GM12874 (cell line): ENCODE results near the gene NCOA1.

Experiments used
- CTCF ChIP-seq: IDR thresholded peaks from 2 replicates; pipeline ENCODE4 v1.5.1; 2011; ENCODE audit warnings: low read depth, mild to moderate bottlenecking, control low read depth, low read length, moderate library complexity; ENCODE audit not compliant: insufficient read depth

NCOA1 gene

DNA sequence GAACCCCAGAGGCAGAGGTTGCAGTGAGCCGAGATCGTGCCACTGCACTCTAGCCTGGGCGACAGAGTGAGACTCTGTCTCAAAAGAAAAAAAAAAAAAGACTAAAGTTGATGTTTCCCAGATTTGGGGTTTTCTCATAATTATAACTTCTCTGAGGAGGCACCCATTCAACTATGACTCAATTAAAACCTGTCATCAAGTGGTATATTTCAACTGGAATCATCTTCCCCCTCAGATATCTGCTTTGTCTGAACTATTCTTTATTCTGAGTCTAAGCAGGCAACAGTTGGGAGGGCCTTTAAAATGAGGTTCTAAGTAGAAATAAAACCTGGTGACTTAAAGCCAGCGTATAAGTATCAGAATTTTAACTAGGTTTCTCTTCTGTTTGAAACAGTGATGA, 213.6 kb downstream of the NCOA1 start:
- no peak for TF ChIP-seq CTCF

DNA sequence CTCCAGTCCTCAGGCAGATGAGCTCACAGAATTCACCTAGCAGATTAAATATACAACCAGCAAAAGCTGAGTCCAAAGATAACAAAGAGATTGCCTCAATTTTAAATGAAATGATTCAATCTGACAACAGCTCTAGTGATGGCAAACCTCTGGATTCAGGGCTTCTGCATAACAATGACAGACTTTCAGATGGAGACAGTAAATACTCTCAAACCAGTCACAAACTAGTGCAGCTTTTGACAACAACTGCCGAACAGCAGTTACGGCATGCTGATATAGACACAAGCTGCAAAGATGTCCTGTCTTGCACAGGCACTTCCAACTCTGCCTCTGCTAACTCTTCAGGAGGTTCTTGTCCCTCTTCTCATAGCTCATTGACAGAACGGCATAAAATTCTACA, 216.1 kb downstream of the NCOA1 start:
- TF ChIP-seq CTCF, result no peak

GRCh38 chr2:24708537-24709152, 217.6 kb downstream of the NCOA1 start:
- TF ChIP-seq CTCF, result no peak

DNA sequence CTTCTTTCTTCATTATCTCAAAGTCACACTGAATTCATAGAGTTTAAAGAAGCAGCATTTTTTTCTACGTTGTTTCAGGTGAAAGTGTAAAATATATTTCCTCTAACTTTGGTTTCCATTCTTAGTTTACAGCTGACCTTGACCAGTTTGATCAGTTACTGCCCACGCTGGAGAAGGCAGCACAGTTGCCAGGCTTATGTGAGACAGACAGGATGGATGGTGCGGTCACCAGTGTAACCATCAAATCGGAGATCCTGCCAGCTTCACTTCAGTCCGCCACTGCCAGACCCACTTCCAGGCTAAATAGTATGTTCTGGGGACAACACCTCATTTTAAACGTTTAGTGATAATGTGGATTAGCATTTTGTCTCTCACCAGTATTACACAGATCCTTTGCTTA, 219.8 kb downstream of the NCOA1 start:
- TF ChIP-seq CTCF, result no peak

GRCh38 chr2:24711865-24712264, 220.8 kb downstream of the NCOA1 start:
- no peak for TF ChIP-seq CTCF

- TF ChIP-seq CTCF, result no peak
These were observed 221.2 kb downstream of the NCOA1 start for GRCh38 chr2:24712296-24712695.

GRCh38 chr2:24717263-24717951, 226.4 kb downstream of the NCOA1 start:
- no peak for TF ChIP-seq CTCF
